Panc1 (cell line): ENCODE results near the gene ABHD8. TPM values are rescaled to one million over a fixed set of nuclear protein-coding genes. Genes with fewer than 3 reads are reported as not detected.
A peak's percentile ranks its signal among the peaks of the same experiment; 100 is the strongest.

ENCODE experiments used
- ATAC-seq: fragments of 200-7000 bp; cut with Tn5 transposase; 2 replicates; pipeline ENCODE4 v1.9.1; 2020; ENCODE audit warnings: mild to moderate bottlenecking, moderate library complexity
- BruUV-seq: library from RNA; stranded (reverse); fragments of 400-500 nt; replicated peaks from 2 replicates; lab custom pipeline; 2021; lab: Mats Ljungman, UMichigan
- CTCF ChIA-PET: fragments of 300-600 bp; sonication (Branson Sonifier 250); formaldehyde crosslinking; loops from one replicate; lab custom pipeline; 2022; ENCODE audit warnings: antibody characterized with exemption; lab: Charles Lee
- POLR2A ChIA-PET: fragments of 300-600 bp; sonication (Branson Sonifier 250); formaldehyde crosslinking; loops from one replicate; lab custom pipeline; 2022; ENCODE audit warnings: antibody characterized with exemption; lab: Charles Lee
- DNase-seq: peaks from one replicate; pipeline ENCODE4 v3.0.0-alpha.2; 2010; ENCODE audit warnings: low read depth, low spot score
- H3K27ac ChIP-seq: 2 replicates; pipeline ENCODE4 v1.5.1; 2011; ENCODE audit warnings: mild to moderate bottlenecking, low read length, inconsistent platforms
- H3K27me3 ChIP-seq: fragments of 200-500 bp; sonication (Bioruptor generic); 2 replicates; pipeline ENCODE4 v1.6.0; 2014; ENCODE audit warnings: low read length, inconsistent platforms; ENCODE audit not compliant: control insufficient read depth, insufficient read depth
- H3K36me3 ChIP-seq: fragments of 200-500 bp; sonication (Bioruptor generic); 2 replicates; pipeline ENCODE4 v1.5.1; 2014; ENCODE audit warnings: inconsistent platforms, mild to moderate bottlenecking, low read length, moderate library complexity; ENCODE audit not compliant: control insufficient read depth, insufficient read depth
- H3K4me1 ChIP-seq: 2 replicates; pipeline ENCODE4 v1.5.1; 2011; ENCODE audit warnings: inconsistent platforms, mild to moderate bottlenecking, low read length, moderate library complexity; ENCODE audit not compliant: control insufficient read depth, insufficient read depth
- H3K4me3 ChIP-seq, 2 experiments: 2 replicates each; pipeline ENCODE4 v1.5.1; 2011 to 2012; ENCODE audit warnings: low read depth in 2 of 2, low read length in 2 of 2, mild to moderate bottlenecking in 2 of 2, inconsistent platforms in 1 of 2, moderate library complexity in 1 of 2
- H3K9me3 ChIP-seq: fragments of 200-500 bp; sonication (Bioruptor generic); 2 replicates; pipeline ENCODE4 v1.5.1; 2014; ENCODE audit warnings: low read depth, mild to moderate bottlenecking, inconsistent platforms, low read length, moderate library complexity; ENCODE audit not compliant: control insufficient read depth, insufficient read depth
- CTCF ChIP-seq: fragments of 450-650 bp; IDR thresholded peaks from 2 replicates; pipeline ENCODE4 v1.5.1; 2017; ENCODE audit warnings: mild to moderate bottlenecking
- POLR2AphosphoS5 ChIP-seq: IDR thresholded peaks from 2 replicates; pipeline ENCODE4 v1.6.1; 2012; ENCODE audit warnings: mild to moderate bottlenecking, low read depth, low read length, moderate library complexity
- REST ChIP-seq, 2 experiments: IDR thresholded peaks; 2 replicates each; pipeline ENCODE4 v1.6.1; 2011 to 2012; ENCODE audit warnings: low read depth in 2 of 2, control low read depth in 1 of 2, low read length in 1 of 2, mild to moderate bottlenecking in 1 of 2, moderate library complexity in 1 of 2; ENCODE audit not compliant: insufficient read depth in 1 of 2
- SIN3A ChIP-seq: IDR thresholded peaks from 2 replicates; pipeline ENCODE4 v1.6.1; 2012; ENCODE audit warnings: low read depth, mild to moderate bottlenecking, low read length, moderate library complexity, borderline replicate concordance; ENCODE audit not compliant: insufficient read depth
- TCF7L2 ChIP-seq: IDR thresholded peaks from 2 replicates; pipeline ENCODE4 v1.6.1; 2011; ENCODE audit warnings: mild to moderate bottlenecking, low read depth, low read length, inconsistent platforms
- in situ Hi-C: cut with HindIII; loops from 2 replicates; pipeline ENCODE4 v1.10.0; 2016; ENCODE audit warnings: low sequenced_read_pairs, low pct_unique_long_range_greater_than_20kb
- intact Hi-C: fragments of 100-400 bp; cut with micrococcal nuclease; formaldehyde crosslinking; loops from one replicate; pipeline ENCODE4 v1.10.0; 2022; ENCODE audit not compliant: unreplicated experiment
- total RNA-seq: library from RNA; stranded (reverse); gene quantifications from one replicate; pipeline ENCODE4 v1.2.1, GENCODE V29; 2021; ENCODE audit not compliant: unreplicated experiment

ABHD8 gene
- total RNA-seq, 1 experiment from 2014 or later: 19.6 TPM

GRCh38 chr19:17347361-17347760 is 44.1 kb upstream of the ABHD8 start:
- Histone ChIP-seq H3K9me3 (no peaks in the 10 kb centered on the region), H3K4me3 (no peak overlapping the region), H3K4me1 (no peaks in the 10 kb centered on the region), H3K27ac (no peak overlapping the region), H3K27me3 (no peaks in the 10 kb centered on the region), H3K36me3 (no peaks in the 10 kb centered on the region)
- BruUV-seq: no TSS peak
- DNase-seq: no peak
- POLR2A ChIA-PET: interaction anchor here (0.5 kb wide), 1 partner anchor 115 kb away, joined by 4 read pairs; no protein-coding TSS in a partner anchor
- intact Hi-C loops (no loop called here), in situ Hi-C loops (no loop called here)
- no peak for ATAC-seq
- no peak for TF ChIP-seq TCF7L2
- TF ChIP-seq REST (IDR thresholded peaks at IDR 0.05; ENCODE audit: insufficient read depth in 1 of 2, low read depth in 2 of 2, low read length in 1 of 2): no peak
- TF ChIP-seq CTCF: no peak
- TF ChIP-seq SIN3A: no peak
- TF ChIP-seq POLR2AphosphoS5: no peak
- CTCF ChIA-PET: no interaction called here

- H3K9me3 ChIP-seq: no peaks in the 10 kb centered on the region
- no peak overlapping the region for H3K27ac ChIP-seq
- H3K4me3 ChIP-seq: no peak overlapping the region
- H3K36me3 ChIP-seq: no peaks in the 10 kb centered on the region
- in situ Hi-C loops: no loop called here
- no peaks in the 10 kb centered on the region for H3K4me1 ChIP-seq
- DNase-seq (no peak), ATAC-seq (peak; percentile 93)
- BruUV-seq: no TSS peak
- H3K27me3 ChIP-seq: no peaks in the 10 kb centered on the region
- intact Hi-C loops: no loop called here
- peak; percentile 91 for TF ChIP-seq CTCF
- no peak for TF ChIP-seq TCF7L2
- TF ChIP-seq POLR2AphosphoS5: no peak
- POLR2A ChIA-PET: no interaction called here
- CTCF ChIA-PET: interaction anchor here (0.6 kb wide), 1 partner anchor 32 kb away, joined by 4 read pairs; no protein-coding TSS in a partner anchor
Measured at GRCh38 chr19:17346109-17346671, 43.0 kb upstream of the ABHD8 start.
